Adrenal gland (tissue), 12 donors: ENCODE data around the gene MRPL57. TPM values are rescaled to one million over a fixed set of nuclear protein-coding genes. Genes with fewer than 3 reads are reported as not detected.
"Not testable (repeated sequence)": the region's sequence is repeated elsewhere in the genome, so short reads cannot be mapped to it uniquely, and the experiment has no call there.

Source experiments
- DNase-seq, 7 donors: peaks; one replicate each; pipeline ENCODE4 v3.0.0-alpha.2; 2019 to 2020
- H3K27ac ChIP-seq, 5 donors: fragments of 200-600 bp; sonication (generic) in 4 of 5; 1 replicate in 3 of 5; 2 replicates in 2 of 5; pipeline versions ENCODE4 v1.5.1 to v1.8.0; 2016 to 2020; ENCODE audit warnings: mild to moderate bottlenecking in 1 of 5
- H3K27me3 ChIP-seq: fragments of 200-600 bp; 2 replicates; pipeline ENCODE4 v1.8.0; 2021
- H3K36me3 ChIP-seq, 2 donors: fragments of 200-600 bp; replicated peaks in 1 of 2; 1 replicate in 1 of 2; 2 replicates in 1 of 2; pipeline versions ENCODE4 v1.5.1 to v1.8.0; 2018 to 2022
- H3K4me1 ChIP-seq, 2 donors: fragments of 200-600 bp; replicated peaks in 1 of 2; 1 replicate in 1 of 2; 2 replicates in 1 of 2; pipeline versions ENCODE4 v1.5.1 to v1.8.0; 2018 to 2021
- H3K4me3 ChIP-seq, 4 donors: fragments of 200-600 bp; sonication (generic) in 3 of 4; one replicate each; pipeline ENCODE4 v1.5.1; 2016 to 2018
- H3K9me3 ChIP-seq, 3 donors: fragments of 200-600 bp; sonication (generic) in 1 of 3; replicated peaks in 1 of 3; 1 replicate in 2 of 3; 2 replicates in 1 of 3; pipeline versions ENCODE4 v1.5.1 to v1.8.0; 2016 to 2021
- POLR2A ChIP-seq, 2 donors: fragments of 450-650 bp; IDR thresholded peaks; one replicate each; pipeline ENCODE4 v1.6.1; 2017; ENCODE audit warnings: antibody characterized with exemption in 2 of 2, mild to moderate bottlenecking in 2 of 2, moderate library complexity in 1 of 2
- WGBS, 4 donors: extraction: QIAGEN DNeasy Blood & Tissue Kit in 2 of 4; methylation state at CpG; one replicate each; pipeline versions ENCODE4 v1.1.5 to v1.1.7; 2013 to 2017; 5-methylcytosine and 5-hydroxymethylcytosine counted together
- intact Hi-C, 2 donors: fragments of 100-400 bp; cut with DNase I; formaldehyde crosslinking; loops; one replicate each; pipeline versions ENCODE4 v1.14.1 to v1.15.0; 2022 to 2023
- polyA plus RNA-seq, 3 donors: library from polyadenylated mRNA; stranded (reverse); fragments of 200-250 nt in 2 of 3; fragments of 350-450 nt in 1 of 3; fragmentation: Illumina TruSeq in 1 of 3; extraction: RNeasy Lipid Tissue Mini Kit (QIAGEN cat#74804) in 1 of 3; gene quantifications; one replicate each; pipeline ENCODE4 v1.2.3, GENCODE V29; 2013 to 2014
- total RNA-seq, 9 donors: library from RNA; depleted of rRNA in 4 of 9; stranded (reverse); fragments of >200 nt in 4 of 9; fragments of 120-200 nt in 1 of 9; fragmentation: NEBNext Ultra II Directional in 1 of 9; extraction: Animal tissue kit (Norgen Biotek cat#: 25700) in 1 of 9; gene quantifications; one replicate each; pipeline versions ENCODE4 v1.1.0 to v1.2.4, GENCODE V29; 2013 to 2023
- TF ChIP-seq, protein P1 (sequence below), 6 experiments: fragments of 450-650 bp in 4 of 6; fragments of 200-600 bp in 2 of 6; sonication (generic) in 1 of 6; IDR thresholded peaks; 1 replicate in 5 of 6; 2 replicates in 1 of 6; pipeline versions ENCODE4 v1.5.1 to v1.8.0; 2016 to 2021; ENCODE audit warnings: antibody characterized with exemption in 6 of 6, mild to moderate bottlenecking in 2 of 6, moderate library complexity in 1 of 6
- donor health status: healthy with polysubstance abuse.
- donor health status: Bipolar disorder and iron deficiency.
- donor health status: DM: yes; HTN: yes; CAD: no.
- donor health status: DM: no; HTN: no; CAD: no.
- donor health status: DM: no; HTN: no; CAD: no.
- donor health status: DM: yes; HTN: yes; CAD: no.

MRPL57 gene
- total and polyA plus RNA-seq, 12 donors: 28.5 to 71.0 (median 37.1) TPM

DNA sequence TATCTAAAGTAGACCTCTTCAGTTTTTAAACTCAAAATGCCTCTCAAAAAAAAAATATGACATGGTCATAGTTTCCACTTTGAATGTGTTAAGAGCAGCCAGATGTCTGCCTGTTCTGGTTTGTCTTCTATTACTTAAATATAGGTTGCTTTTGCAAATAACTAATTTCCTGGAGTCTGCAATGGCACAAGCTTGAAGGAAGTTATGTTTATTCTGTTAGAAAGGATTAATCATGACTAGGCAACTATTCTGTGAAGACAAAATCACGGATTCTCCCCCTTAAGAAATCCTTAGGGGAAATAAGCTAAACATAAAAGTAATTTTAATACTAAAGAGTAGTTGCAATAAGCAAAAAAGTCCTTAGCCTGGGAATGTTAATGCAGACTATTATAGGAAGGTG, 26.4 kb upstream of the MRPL57 start:
- Histone ChIP-seq H3K27ac (no peak overlapping the region), H3K4me3 (no peak overlapping the region), H3K9me3 (no peaks in the 10 kb centered on the region), H3K4me1 (no peaks in the 10 kb centered on the region), H3K36me3 (peaks cover 0 to 28% of the 10 kb centered on the region in 2 donors), H3K27me3 (no peaks in the 10 kb centered on the region)
- intact Hi-C loops: no loop called here
- DNase-seq: no peak
- no peak for TF ChIP-seq POLR2A (IDR thresholded peaks at IDR 0.05)
- TF ChIP-seq, protein P1, sequence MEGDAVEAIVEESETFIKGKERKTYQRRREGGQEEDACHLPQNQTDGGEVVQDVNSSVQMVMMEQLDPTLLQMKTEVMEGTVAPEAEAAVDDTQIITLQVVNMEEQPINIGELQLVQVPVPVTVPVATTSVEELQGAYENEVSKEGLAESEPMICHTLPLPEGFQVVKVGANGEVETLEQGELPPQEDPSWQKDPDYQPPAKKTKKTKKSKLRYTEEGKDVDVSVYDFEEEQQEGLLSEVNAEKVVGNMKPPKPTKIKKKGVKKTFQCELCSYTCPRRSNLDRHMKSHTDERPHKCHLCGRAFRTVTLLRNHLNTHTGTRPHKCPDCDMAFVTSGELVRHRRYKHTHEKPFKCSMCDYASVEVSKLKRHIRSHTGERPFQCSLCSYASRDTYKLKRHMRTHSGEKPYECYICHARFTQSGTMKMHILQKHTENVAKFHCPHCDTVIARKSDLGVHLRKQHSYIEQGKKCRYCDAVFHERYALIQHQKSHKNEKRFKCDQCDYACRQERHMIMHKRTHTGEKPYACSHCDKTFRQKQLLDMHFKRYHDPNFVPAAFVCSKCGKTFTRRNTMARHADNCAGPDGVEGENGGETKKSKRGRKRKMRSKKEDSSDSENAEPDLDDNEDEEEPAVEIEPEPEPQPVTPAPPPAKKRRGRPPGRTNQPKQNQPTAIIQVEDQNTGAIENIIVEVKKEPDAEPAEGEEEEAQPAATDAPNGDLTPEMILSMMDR (IDR thresholded peaks at IDR 0.05): no peak
- 56 to 83% (median 63%) methylated on average over 1 of the region's 1 CpG for WGBS, 4 donors

DNA sequence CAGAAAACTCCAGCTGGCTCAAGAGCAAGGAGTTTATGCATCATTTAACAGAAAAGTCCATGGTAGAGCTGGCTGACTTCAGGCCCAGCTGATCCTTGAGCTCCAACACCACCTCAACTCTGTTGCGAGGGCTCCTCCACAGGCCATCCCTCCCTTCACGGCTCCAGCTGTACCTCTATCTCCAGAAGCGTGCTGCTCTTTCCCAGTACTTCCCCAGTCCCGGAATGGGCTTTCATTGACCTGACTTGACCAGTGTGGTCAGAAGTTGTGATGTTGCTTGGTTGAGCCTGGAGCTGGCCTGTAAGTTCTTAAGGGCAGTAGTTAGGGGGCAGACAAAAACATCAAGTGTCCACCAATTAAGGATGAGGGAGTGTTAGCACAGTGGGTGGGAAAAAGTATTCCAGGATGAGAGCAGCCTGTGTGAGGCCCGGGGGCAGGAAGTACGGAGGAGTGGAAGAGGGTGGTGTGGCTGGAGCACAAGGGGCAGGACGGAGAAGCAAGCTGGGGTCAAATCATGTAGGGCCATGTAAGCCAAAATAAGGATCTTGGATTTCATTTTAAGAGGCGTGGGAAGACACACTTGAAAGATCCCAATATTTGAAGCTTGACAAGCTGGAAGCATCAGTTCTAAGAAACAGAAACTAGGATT, 24.1 kb upstream of the MRPL57 start:
- peaks cover 0 to 15% of the 10 kb centered on the region in 2 donors for H3K36me3 ChIP-seq
- no peaks in the 10 kb centered on the region for H3K4me1 ChIP-seq
- TF ChIP-seq POLR2A (IDR thresholded peaks at IDR 0.05): no peak
- TF ChIP-seq, protein P1 (IDR thresholded peaks at IDR 0.05): no peak
- intact Hi-C loops: no loop called here
- H3K27ac ChIP-seq: no peak overlapping the region
- no peak for DNase-seq
- no peak overlapping the region for H3K4me3 ChIP-seq
- no peaks in the 10 kb centered on the region for H3K27me3 ChIP-seq
- H3K9me3 ChIP-seq: no peaks in the 10 kb centered on the region
- 81 to 88% (median 85%) methylated on average over 8 of the region's 8 CpGs for whole genome bisulfite sequencing, 4 donors

DNA sequence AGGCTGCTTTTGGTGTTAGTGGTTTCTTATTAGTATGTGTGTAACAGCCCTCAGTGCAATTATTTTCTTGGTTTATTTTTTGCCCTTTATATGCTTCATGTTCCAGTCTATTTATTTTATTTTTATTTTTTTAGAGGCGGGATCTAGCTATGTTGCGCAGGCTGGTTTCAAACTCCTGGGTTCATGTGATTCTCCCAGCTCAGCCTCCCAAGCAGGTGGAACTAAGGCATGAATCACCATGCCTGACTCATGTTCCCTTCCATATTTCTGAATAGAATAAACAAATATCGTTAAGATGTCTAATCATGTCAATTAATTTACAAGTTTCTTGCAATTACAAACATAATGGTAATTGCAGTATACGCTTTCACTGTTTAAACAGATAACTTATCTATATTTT, 11.8 kb upstream of the MRPL57 start:
- H3K27ac ChIP-seq: no peak overlapping the region
- intact Hi-C loops: no loop called here
- H3K9me3 ChIP-seq: no peaks in the 10 kb centered on the region
- H3K36me3 ChIP-seq: no peaks in the 10 kb centered on the region
- TF ChIP-seq POLR2A (IDR thresholded peaks at IDR 0.05): no peak
- TF ChIP-seq, protein P1 (IDR thresholded peaks at IDR 0.05): no peak
- no peak for DNase-seq
- no peak overlapping the region for H3K4me3 ChIP-seq
- no peaks in the 10 kb centered on the region for H3K27me3 ChIP-seq
- 87 to 90% (median 89%) methylated on average over 4 of the region's 4 CpGs for WGBS, 4 donors
- H3K4me1 ChIP-seq: no peaks in the 10 kb centered on the region

DNA sequence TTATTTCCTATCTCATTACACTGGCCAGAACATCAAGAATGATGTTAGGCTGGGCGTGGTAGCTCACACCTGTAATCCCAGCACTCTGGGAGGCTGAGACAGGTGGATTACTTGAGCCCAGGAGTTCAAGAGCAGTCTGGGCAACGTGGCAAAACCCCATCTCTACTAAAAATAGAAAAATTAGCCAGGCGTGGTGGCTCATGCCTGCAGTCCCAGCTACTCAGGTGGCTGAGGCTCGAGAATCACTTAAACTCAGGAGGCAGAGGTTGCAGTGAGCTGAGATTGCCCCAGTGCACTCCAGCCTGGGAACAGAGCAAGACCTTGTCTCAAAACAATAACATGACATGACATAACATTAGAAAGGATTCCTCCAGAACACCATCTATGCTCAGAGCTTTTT, 10.9 kb upstream of the MRPL57 start:
- intact Hi-C loops, H3K9me3 ChIP-seq, H3K4me3 ChIP-seq, H3K27me3 ChIP-seq, DNase-seq, H3K4me1 ChIP-seq, H3K36me3 ChIP-seq, H3K27ac ChIP-seq: not testable (repeated sequence)
- WGBS, 4 donors: 83 to 91% (median 89%) methylated on average over 4 of the region's 4 CpGs

DNA sequence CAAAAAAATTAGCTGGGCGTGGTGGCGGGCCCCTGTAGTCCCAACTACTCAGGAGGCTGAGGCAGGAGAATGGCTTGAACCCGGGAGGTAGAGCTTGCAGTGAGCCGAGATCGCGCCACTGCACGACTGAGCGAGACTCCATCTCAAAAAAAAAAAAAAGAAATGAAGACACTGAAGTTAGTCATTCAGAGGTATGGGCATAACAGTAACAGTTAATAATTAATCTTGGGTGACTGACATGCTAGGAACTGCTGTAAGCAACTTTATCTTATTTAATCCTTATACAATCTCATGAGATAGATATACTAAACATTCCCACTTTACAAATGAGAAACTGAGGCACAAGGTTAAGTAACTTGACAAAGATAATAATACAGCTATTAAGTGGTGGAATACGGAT, 5.0 kb upstream of the MRPL57 start:
- DNase-seq: no peak
- intact Hi-C loops: no loop called here
- Histone ChIP-seq H3K4me3 (no peak overlapping the region), H3K9me3 (no peaks in the 10 kb centered on the region), H3K27me3 (no peaks in the 10 kb centered on the region), H3K27ac (no peak overlapping the region), H3K4me1 (peaks cover 0 to 6% of the 10 kb centered on the region in 2 donors), H3K36me3 (no peaks in the 10 kb centered on the region)
- TF ChIP-seq, protein P1 (IDR thresholded peaks at IDR 0.05): no peak
- TF ChIP-seq POLR2A (IDR thresholded peaks at IDR 0.05): no peak
- WGBS, 4 donors: 94 to 97% (median 96%) methylated on average over 9 of the region's 9 CpGs

DNA sequence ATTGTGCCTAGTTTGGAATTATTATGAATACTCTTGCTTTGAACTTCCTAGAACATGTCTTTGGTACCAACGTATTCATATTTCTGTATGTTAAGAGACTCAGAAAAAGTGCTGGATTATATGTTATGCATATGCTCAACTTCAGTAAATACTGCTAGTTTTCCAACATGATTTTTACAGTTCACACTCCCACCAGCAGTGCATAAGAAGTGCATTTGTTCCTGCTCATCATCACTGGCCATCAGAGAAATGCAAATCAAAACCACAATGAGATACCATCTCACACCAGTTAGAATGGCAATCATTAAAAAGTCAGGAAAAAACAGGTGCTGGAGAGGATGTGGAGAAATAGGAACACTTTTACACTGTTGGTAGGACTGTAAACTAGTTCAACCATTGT, 2.7 kb upstream of the MRPL57 start:
- DNase-seq, intact Hi-C loops, H3K36me3 ChIP-seq, H3K4me3 ChIP-seq, H3K27me3 ChIP-seq, H3K27ac ChIP-seq, H3K9me3 ChIP-seq: not testable (repeated sequence)
- H3K4me1 ChIP-seq: peaks cover 0 to 17% of the 10 kb centered on the region in 2 donors
- WGBS, 4 donors: 0 to 1% (median 0%) methylated on average over 1 of the region's 1 CpG
